ENCODE measurements around the gene NUAK2.

The NUAK2 gene

GRCh38 chr1:205309741-205310140 is 11.8 kb downstream of the NUAK2 start:
- Histone ChIP-seq H3K4ac (ENCODE audit: low read length) (no peak overlapping the region), H2BK15ac (ENCODE audit: low read length) (no peak overlapping the region), H3K36me3 (replicated peaks in 1 of 2; ENCODE audit: control insufficient read depth in 2 of 2, insufficient read depth in 2 of 2, low read length in 2 of 2) (peaks cover 70 to 80% of the 10 kb centered on the region in 2 donors), H3K27me3 (ENCODE audit: control insufficient read depth in 3 of 3, insufficient read depth in 3 of 3, low read depth in 1 of 3, low read length in 3 of 3) (no peaks in the 10 kb centered on the region), H3K27ac (replicated peaks; ENCODE audit: low read length) (no peak overlapping the region), H3K9me3 (replicated peaks in 1 of 2; ENCODE audit: control insufficient read depth in 2 of 2, insufficient read depth in 1 of 2, low read depth in 1 of 2, low read length in 2 of 2) (no peaks in the 10 kb centered on the region), H3K4me3 (ENCODE audit: low read length in 2 of 2) (no peak overlapping the region), H3K4me1 (ENCODE audit: control insufficient read depth in 2 of 2, insufficient read depth in 1 of 2, low read depth in 1 of 2, low read length in 2 of 2) (peaks cover 24 to 41% of the 10 kb centered on the region in 2 donors), H2BK5ac (ENCODE audit: low read length) (no peak overlapping the region), H3K9ac (ENCODE audit: low read depth, low read length, poor library complexity) (no peak overlapping the region), H3K18ac (ENCODE audit: low read length) (no peak overlapping the region), H3K79me1 (ENCODE audit: low read depth, low read length) (peaks cover 18% of the 10 kb centered on the region), H2BK12ac (ENCODE audit: low read length) (no peak overlapping the region), H4K8ac (ENCODE audit: low read depth, low read length) (no peak overlapping the region), H3K4me2 (ENCODE audit: insufficient read depth, low read length, poor library complexity, severe bottlenecking) (no peak overlapping the region), H3K23ac (ENCODE audit: low read depth, low read length, poor library complexity) (no peak overlapping the region), H2AK5ac (ENCODE audit: low read depth, low read length) (no peak overlapping the region), H2AFZ (ENCODE audit: low read length) (no peak overlapping the region), H4K91ac (ENCODE audit: low read depth, low read length, poor library complexity) (no peak overlapping the region), H3K14ac (ENCODE audit: low read length) (no peak overlapping the region), H2BK120ac (ENCODE audit: low read depth, low read length) (no peak overlapping the region)
- WGBS, 2 donors (ENCODE audit: extremely low coverage in 2 of 2, insufficient read length in 2 of 2, insufficient replicate concordance in 1 of 2): no CpG with 5 or more reads among the region's 1 CpG
- no peak for DNase-seq (ENCODE audit: low spot score)

GRCh38 chr1:205306929-205307566 is 14.5 kb downstream of the NUAK2 start:
- no peaks in the 10 kb centered on the region for H3K9me3 ChIP-seq (replicated peaks in 1 of 2; ENCODE audit: control insufficient read depth in 2 of 2, insufficient read depth in 1 of 2, low read depth in 1 of 2, low read length in 2 of 2)
- no peak overlapping the region for H3K18ac ChIP-seq (ENCODE audit: low read length)
- DNase-seq (ENCODE audit: low spot score): no peak
- no peak overlapping the region for H2AFZ ChIP-seq (ENCODE audit: low read length)
- no peak overlapping the region for H3K4ac ChIP-seq (ENCODE audit: low read length)
- H3K27ac ChIP-seq (replicated peaks; ENCODE audit: low read length): peak overlapping the region; percentile 48
- H4K8ac ChIP-seq (ENCODE audit: low read depth, low read length): no peak overlapping the region
- H3K79me1 ChIP-seq (ENCODE audit: low read depth, low read length): peaks cover 18% of the 10 kb centered on the region
- no peak overlapping the region for H2BK15ac ChIP-seq (ENCODE audit: low read length)
- no peak overlapping the region for H2BK120ac ChIP-seq (ENCODE audit: low read depth, low read length)
- H3K14ac ChIP-seq (ENCODE audit: low read length): no peak overlapping the region
- H2BK5ac ChIP-seq (ENCODE audit: low read length): no peak overlapping the region
- H3K4me3 ChIP-seq (ENCODE audit: low read length in 2 of 2): no peak overlapping the region
- H2AK5ac ChIP-seq (ENCODE audit: low read depth, low read length): no peak overlapping the region
- WGBS, 2 donors (ENCODE audit: extremely low coverage in 2 of 2, insufficient read length in 2 of 2, insufficient replicate concordance in 1 of 2): no CpG with 5 or more reads among the region's 7 CpGs
- no peak overlapping the region for H3K23ac ChIP-seq (ENCODE audit: low read depth, low read length, poor library complexity)
- no peak overlapping the region for H3K4me2 ChIP-seq (ENCODE audit: insufficient read depth, low read length, poor library complexity, severe bottlenecking)
- no peak overlapping the region for H2BK12ac ChIP-seq (ENCODE audit: low read length)
- H4K91ac ChIP-seq (ENCODE audit: low read depth, low read length, poor library complexity): no peak overlapping the region
- H3K9ac ChIP-seq (ENCODE audit: low read depth, low read length, poor library complexity): no peak overlapping the region
- peaks cover 19 to 47% of the 10 kb centered on the region in 2 donors for H3K4me1 ChIP-seq (ENCODE audit: control insufficient read depth in 2 of 2, insufficient read depth in 1 of 2, low read depth in 1 of 2, low read length in 2 of 2)
- no peaks in the 10 kb centered on the region for H3K27me3 ChIP-seq (ENCODE audit: control insufficient read depth in 3 of 3, insufficient read depth in 3 of 3, low read depth in 1 of 3, low read length in 3 of 3)
- H3K36me3 ChIP-seq (replicated peaks in 1 of 2; ENCODE audit: control insufficient read depth in 2 of 2, insufficient read depth in 2 of 2, low read length in 2 of 2): peaks cover 89 to 100% of the 10 kb centered on the region in 2 donors

GRCh38 chr1:205304695-205305070 is 16.9 kb downstream of the NUAK2 start:
- no peak overlapping the region for H2AFZ ChIP-seq (ENCODE audit: low read length)
- H3K27ac ChIP-seq (replicated peaks; ENCODE audit: low read length): peak overlapping the region; percentile 86
- H3K36me3 ChIP-seq (replicated peaks in 1 of 2; ENCODE audit: control insufficient read depth in 2 of 2, insufficient read depth in 2 of 2, low read length in 2 of 2): peaks cover 65 to 92% of the 10 kb centered on the region in 2 donors
- no peak overlapping the region for H2AK5ac ChIP-seq (ENCODE audit: low read depth, low read length)
- H3K4me3 ChIP-seq (ENCODE audit: low read length in 2 of 2): no peak overlapping the region
- no CpG with 5 or more reads among the region's 1 CpG for whole genome bisulfite sequencing, 2 donors (ENCODE audit: extremely low coverage in 2 of 2, insufficient read length in 2 of 2, insufficient replicate concordance in 1 of 2)
- H3K9ac ChIP-seq (ENCODE audit: low read depth, low read length, poor library complexity): no peak overlapping the region
- no peak overlapping the region for H2BK5ac ChIP-seq (ENCODE audit: low read length)
- peaks cover 9% of the 10 kb centered on the region for H3K79me1 ChIP-seq (ENCODE audit: low read depth, low read length)
- peaks cover 29 to 39% of the 10 kb centered on the region in 2 donors for H3K4me1 ChIP-seq (ENCODE audit: control insufficient read depth in 2 of 2, insufficient read depth in 1 of 2, low read depth in 1 of 2, low read length in 2 of 2)
- H3K23ac ChIP-seq (ENCODE audit: low read depth, low read length, poor library complexity): no peak overlapping the region
- no peaks in the 10 kb centered on the region for H3K9me3 ChIP-seq (replicated peaks in 1 of 2; ENCODE audit: control insufficient read depth in 2 of 2, insufficient read depth in 1 of 2, low read depth in 1 of 2, low read length in 2 of 2)
- no peak overlapping the region for H3K4ac ChIP-seq (ENCODE audit: low read length)
- H3K14ac ChIP-seq (ENCODE audit: low read length): no peak overlapping the region
- no peak overlapping the region for H3K4me2 ChIP-seq (ENCODE audit: insufficient read depth, low read length, poor library complexity, severe bottlenecking)
- no peak overlapping the region for H2BK15ac ChIP-seq (ENCODE audit: low read length)
- H2BK12ac ChIP-seq (ENCODE audit: low read length): no peak overlapping the region
- H3K27me3 ChIP-seq (ENCODE audit: control insufficient read depth in 3 of 3, insufficient read depth in 3 of 3, low read depth in 1 of 3, low read length in 3 of 3): no peaks in the 10 kb centered on the region
- no peak overlapping the region for H2BK120ac ChIP-seq (ENCODE audit: low read depth, low read length)
- H4K91ac ChIP-seq (ENCODE audit: low read depth, low read length, poor library complexity): no peak overlapping the region
- no peak overlapping the region for H3K18ac ChIP-seq (ENCODE audit: low read length)
- no peak overlapping the region for H4K8ac ChIP-seq (ENCODE audit: low read depth, low read length)
- DNase-seq (ENCODE audit: low spot score): no peak

GRCh38 chr1:205304046-205304694 is 17.4 kb downstream of the NUAK2 start:
- Histone ChIP-seq H3K4me2 (ENCODE audit: insufficient read depth, low read length, poor library complexity, severe bottlenecking) (no peak overlapping the region), H3K4me1 (ENCODE audit: control insufficient read depth in 2 of 2, insufficient read depth in 1 of 2, low read depth in 1 of 2, low read length in 2 of 2) (peaks cover 29 to 39% of the 10 kb centered on the region in 2 donors), H4K91ac (ENCODE audit: low read depth, low read length, poor library complexity) (no peak overlapping the region), H3K27me3 (ENCODE audit: control insufficient read depth in 3 of 3, insufficient read depth in 3 of 3, low read depth in 1 of 3, low read length in 3 of 3) (no peaks in the 10 kb centered on the region), H2AK5ac (ENCODE audit: low read depth, low read length) (no peak overlapping the region), H2BK5ac (ENCODE audit: low read length) (no peak overlapping the region), H2BK120ac (ENCODE audit: low read depth, low read length) (peak overlapping the region; percentile 29), H3K4me3 (ENCODE audit: low read length in 2 of 2) (no peak overlapping the region), H3K18ac (ENCODE audit: low read length) (peak overlapping the region; percentile 34), H3K14ac (ENCODE audit: low read length) (no peak overlapping the region), H3K9me3 (replicated peaks in 1 of 2; ENCODE audit: control insufficient read depth in 2 of 2, insufficient read depth in 1 of 2, low read depth in 1 of 2, low read length in 2 of 2) (no peaks in the 10 kb centered on the region), H3K79me1 (ENCODE audit: low read depth, low read length) (peaks cover 9% of the 10 kb centered on the region), H2AFZ (ENCODE audit: low read length) (no peak overlapping the region), H3K27ac (replicated peaks; ENCODE audit: low read length) (peak overlapping the region; percentile 86), H3K9ac (ENCODE audit: low read depth, low read length, poor library complexity) (peak overlapping the region; percentile 56), H3K36me3 (replicated peaks in 1 of 2; ENCODE audit: control insufficient read depth in 2 of 2, insufficient read depth in 2 of 2, low read length in 2 of 2) (peaks cover 62 to 88% of the 10 kb centered on the region in 2 donors), H2BK15ac (ENCODE audit: low read length) (no peak overlapping the region), H4K8ac (ENCODE audit: low read depth, low read length) (no peak overlapping the region), H2BK12ac (ENCODE audit: low read length) (no peak overlapping the region), H3K4ac (ENCODE audit: low read length) (no peak overlapping the region), H3K23ac (ENCODE audit: low read depth, low read length, poor library complexity) (no peak overlapping the region)
- no peak for DNase-seq (ENCODE audit: low spot score)
- no CpG with 5 or more reads among the region's 19 CpGs for WGBS, 2 donors (ENCODE audit: extremely low coverage in 2 of 2, insufficient read length in 2 of 2, insufficient replicate concordance in 1 of 2)

All from neuronal stem cell (in vitro differentiated cells).